Panc1 (cell line): ENCODE data around the gene SMIM31. TPM values are rescaled to one million over a fixed set of nuclear protein-coding genes. Genes with fewer than 3 reads are reported as not detected.

Experiments
- ATAC-seq: fragments of 200-7000 bp; cut with Tn5 transposase; 2 replicates; pipeline ENCODE4 v1.9.1; 2020; ENCODE audit warnings: mild to moderate bottlenecking, moderate library complexity
- BruUV-seq: library from RNA; stranded (reverse); fragments of 400-500 nt; replicated peaks from 2 replicates; lab custom pipeline; 2021; lab: Mats Ljungman, UMichigan
- CTCF ChIA-PET: fragments of 300-600 bp; sonication (Branson Sonifier 250); formaldehyde crosslinking; loops from one replicate; lab custom pipeline; 2022; ENCODE audit warnings: antibody characterized with exemption; lab: Charles Lee
- POLR2A ChIA-PET: fragments of 300-600 bp; sonication (Branson Sonifier 250); formaldehyde crosslinking; loops from one replicate; lab custom pipeline; 2022; ENCODE audit warnings: antibody characterized with exemption; lab: Charles Lee
- DNase-seq: peaks from one replicate; pipeline ENCODE4 v3.0.0-alpha.2; 2010; ENCODE audit warnings: low read depth, low spot score
- H3K27ac ChIP-seq: 2 replicates; pipeline ENCODE4 v1.5.1; 2011; ENCODE audit warnings: mild to moderate bottlenecking, low read length, inconsistent platforms
- H3K27me3 ChIP-seq: fragments of 200-500 bp; sonication (Bioruptor generic); 2 replicates; pipeline ENCODE4 v1.6.0; 2014; ENCODE audit warnings: low read length, inconsistent platforms; ENCODE audit not compliant: control insufficient read depth, insufficient read depth
- H3K36me3 ChIP-seq: fragments of 200-500 bp; sonication (Bioruptor generic); 2 replicates; pipeline ENCODE4 v1.5.1; 2014; ENCODE audit warnings: inconsistent platforms, mild to moderate bottlenecking, low read length, moderate library complexity; ENCODE audit not compliant: control insufficient read depth, insufficient read depth
- H3K4me1 ChIP-seq: 2 replicates; pipeline ENCODE4 v1.5.1; 2011; ENCODE audit warnings: inconsistent platforms, mild to moderate bottlenecking, low read length, moderate library complexity; ENCODE audit not compliant: control insufficient read depth, insufficient read depth
- H3K4me3 ChIP-seq, 2 experiments: 2 replicates each; pipeline ENCODE4 v1.5.1; 2011 to 2012; ENCODE audit warnings: low read depth in 2 of 2, low read length in 2 of 2, mild to moderate bottlenecking in 2 of 2, inconsistent platforms in 1 of 2, moderate library complexity in 1 of 2
- H3K9me3 ChIP-seq: fragments of 200-500 bp; sonication (Bioruptor generic); 2 replicates; pipeline ENCODE4 v1.5.1; 2014; ENCODE audit warnings: low read depth, mild to moderate bottlenecking, inconsistent platforms, low read length, moderate library complexity; ENCODE audit not compliant: control insufficient read depth, insufficient read depth
- CTCF ChIP-seq: fragments of 450-650 bp; IDR thresholded peaks from 2 replicates; pipeline ENCODE4 v1.5.1; 2017; ENCODE audit warnings: mild to moderate bottlenecking
- POLR2AphosphoS5 ChIP-seq: IDR thresholded peaks from 2 replicates; pipeline ENCODE4 v1.6.1; 2012; ENCODE audit warnings: mild to moderate bottlenecking, low read depth, low read length, moderate library complexity
- REST ChIP-seq, 2 experiments: IDR thresholded peaks; 2 replicates each; pipeline ENCODE4 v1.6.1; 2011 to 2012; ENCODE audit warnings: low read depth in 2 of 2, control low read depth in 1 of 2, low read length in 1 of 2, mild to moderate bottlenecking in 1 of 2, moderate library complexity in 1 of 2; ENCODE audit not compliant: insufficient read depth in 1 of 2
- SIN3A ChIP-seq: IDR thresholded peaks from 2 replicates; pipeline ENCODE4 v1.6.1; 2012; ENCODE audit warnings: low read depth, mild to moderate bottlenecking, low read length, moderate library complexity, borderline replicate concordance; ENCODE audit not compliant: insufficient read depth
- TCF7L2 ChIP-seq: IDR thresholded peaks from 2 replicates; pipeline ENCODE4 v1.6.1; 2011; ENCODE audit warnings: mild to moderate bottlenecking, low read depth, low read length, inconsistent platforms
- in situ Hi-C: cut with HindIII; loops from 2 replicates; pipeline ENCODE4 v1.10.0; 2016; ENCODE audit warnings: low sequenced_read_pairs, low pct_unique_long_range_greater_than_20kb
- intact Hi-C: fragments of 100-400 bp; cut with micrococcal nuclease; formaldehyde crosslinking; loops from one replicate; pipeline ENCODE4 v1.10.0; 2022; ENCODE audit not compliant: unreplicated experiment
- total RNA-seq: library from RNA; stranded (reverse); gene quantifications from one replicate; pipeline ENCODE4 v1.2.1, GENCODE V29; 2021; ENCODE audit not compliant: unreplicated experiment

SMIM31 gene
- total RNA-seq, 1 experiment from 2014 or later = not detected

GRCh38 chr4:164800786-164801185 lies 46.9 kb downstream of the SMIM31 start:
- H3K36me3 ChIP-seq = no peaks in the 10 kb centered on the region
- ATAC-seq (no peak), DNase-seq (no peak)
- H3K9me3 ChIP-seq = no peaks in the 10 kb centered on the region
- ChIA-PET POLR2A (no interaction called here), CTCF (no interaction called here)
- BruUV-seq = no TSS peak
- no peaks in the 10 kb centered on the region for H3K27me3 ChIP-seq
- H3K4me1 ChIP-seq = no peaks in the 10 kb centered on the region
- H3K4me3 ChIP-seq = no peak overlapping the region
- intact Hi-C loops = no loop called here
- in situ Hi-C loops = no loop called here
- TF ChIP-seq POLR2AphosphoS5 (no peak), REST (IDR thresholded peaks at IDR 0.05; ENCODE audit: insufficient read depth in 1 of 2, low read depth in 2 of 2, low read length in 1 of 2) (no peak), CTCF (no peak), SIN3A (no peak), TCF7L2 (no peak)
- H3K27ac ChIP-seq = no peak overlapping the region

DNA sequence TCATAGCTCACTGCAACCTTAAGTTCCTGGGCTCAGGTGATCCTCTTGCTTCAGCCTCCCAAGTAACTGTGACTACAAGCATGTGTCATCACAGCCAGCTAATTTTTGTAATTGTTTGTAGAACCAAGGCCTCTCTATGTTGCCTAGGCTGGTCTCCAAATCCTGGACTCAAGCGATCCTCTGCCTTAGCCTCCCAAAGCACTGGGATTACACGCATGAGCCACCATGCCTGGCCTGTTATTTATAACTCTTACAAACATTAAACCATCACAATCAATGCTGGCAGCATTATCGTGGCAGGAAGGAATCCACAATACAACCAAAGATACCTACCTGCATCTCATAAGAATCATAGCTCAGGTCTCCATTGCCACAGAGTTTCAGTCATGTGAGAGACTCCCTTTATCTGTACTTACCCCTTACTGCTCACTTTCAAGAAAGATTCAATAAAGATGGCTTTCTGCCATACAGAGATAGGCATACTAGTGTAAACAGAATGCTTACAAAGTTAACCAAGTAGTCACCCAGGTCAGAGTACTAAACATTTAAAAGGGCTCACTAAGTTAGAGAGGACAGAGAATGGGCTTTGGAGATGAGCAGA lies 48.5 kb downstream of the SMIM31 start:
- no peaks in the 10 kb centered on the region for H3K9me3 ChIP-seq
- no peak overlapping the region for H3K4me3 ChIP-seq
- TF ChIP-seq REST (IDR thresholded peaks at IDR 0.05; ENCODE audit: insufficient read depth in 1 of 2, low read depth in 2 of 2, low read length in 1 of 2) (no peak), CTCF (no peak), POLR2AphosphoS5 (no peak), SIN3A (no peak), TCF7L2 (no peak)
- H3K27me3 ChIP-seq = no peaks in the 10 kb centered on the region
- H3K36me3 ChIP-seq = no peaks in the 10 kb centered on the region
- intact Hi-C loops = no loop called here
- no TSS peak for BruUV-seq
- in situ Hi-C loops = no loop called here
- no peaks in the 10 kb centered on the region for H3K4me1 ChIP-seq
- ChIA-PET POLR2A (no interaction called here), CTCF (no interaction called here)
- ATAC-seq (no peak), DNase-seq (no peak)
- no peak overlapping the region for H3K27ac ChIP-seq
